NCI-H1417 (cell line): Measurements from ENCODE around the gene BSCL2.
"Not testable (repeated sequence)": the region's sequence is repeated elsewhere in the genome, so short reads cannot be mapped to it uniquely, and the experiment has no call there.

Experiments
- DNase-seq, 3 experiments: peaks; one replicate each; lab custom pipeline; 2025; lab: John Stamatoyannopoulos, UW

BSCL2 gene

DNA sequence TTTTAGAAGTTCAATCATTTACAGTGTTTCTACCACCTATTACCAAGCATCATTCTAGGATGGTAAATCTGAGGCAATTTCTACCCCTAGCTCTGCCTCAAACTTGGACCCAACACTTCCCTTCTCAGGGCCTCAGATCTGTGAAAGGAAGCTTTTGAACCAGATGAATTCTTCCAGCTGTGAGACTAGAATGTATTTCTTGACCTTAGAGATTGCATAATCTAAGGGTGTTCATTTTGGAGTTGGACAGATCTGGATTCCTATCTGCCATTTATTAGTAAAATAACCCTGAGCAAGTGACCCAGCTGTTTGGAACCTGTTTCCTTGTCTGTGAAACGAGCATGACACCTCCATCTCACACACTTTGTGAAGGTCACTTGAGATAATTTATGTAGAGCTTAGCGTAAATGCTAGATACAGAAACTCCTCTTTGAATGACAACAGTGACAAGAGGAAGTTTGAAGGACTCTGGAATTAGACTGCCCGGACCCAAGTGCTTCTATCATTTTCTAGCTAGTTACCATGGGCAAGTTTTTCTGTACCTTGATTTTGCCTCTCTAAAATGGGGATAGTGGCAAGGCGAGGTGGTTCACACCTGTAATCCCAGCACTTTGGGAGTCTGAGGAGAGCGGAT, 50.3 kb downstream of the BSCL2 start:
- DNase-seq: no peak

GRCh38 chr11:62654297-62654696, 52.9 kb downstream of the BSCL2 start:
- no peak for DNase-seq

DNA sequence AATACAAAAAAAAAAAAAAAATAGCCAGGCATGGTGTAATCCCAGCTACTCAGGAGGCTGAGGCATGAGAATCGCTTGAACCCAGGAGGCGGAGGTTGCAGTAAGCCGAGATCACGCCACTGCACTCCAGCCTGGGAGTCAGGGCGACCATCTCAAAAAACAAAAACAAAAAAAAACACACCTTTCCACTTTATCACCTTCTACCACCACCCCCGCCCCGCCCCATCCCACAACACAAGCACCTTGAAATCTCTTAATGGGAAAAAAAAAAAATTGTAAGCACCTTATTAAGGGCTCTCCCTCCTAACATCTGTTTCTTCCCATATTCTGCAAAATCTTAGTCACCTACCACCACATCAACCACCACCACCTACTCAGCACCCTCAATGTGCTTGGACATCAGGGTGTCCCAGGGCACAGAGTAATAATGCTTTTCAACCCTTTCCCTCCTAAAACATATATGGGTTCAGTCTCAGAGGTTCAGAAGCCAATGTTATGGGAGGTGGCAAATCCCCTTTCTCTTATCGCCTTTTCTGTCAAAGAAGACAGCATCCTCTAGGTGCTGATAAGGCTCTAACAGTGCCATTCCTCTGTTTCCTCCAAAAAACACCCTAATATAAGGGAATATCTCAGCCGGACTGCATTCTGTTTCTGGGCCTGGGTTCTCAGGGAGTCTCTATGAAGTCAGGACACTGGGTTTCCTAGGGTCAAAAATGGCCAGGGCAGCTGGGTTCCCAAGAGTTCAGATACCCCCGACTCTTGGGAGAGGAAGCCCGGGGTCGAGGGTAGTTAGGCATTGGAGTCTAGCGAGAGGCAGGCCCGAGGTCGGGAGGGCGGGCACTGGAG, 54.8 kb downstream of the BSCL2 start:
- DNase-seq: no peak

GRCh38 chr11:62650283-62650682, 56.9 kb downstream of the BSCL2 start:
- not testable (repeated sequence) for DNase-seq

GRCh38 chr11:62649486-62649885, 57.7 kb downstream of the BSCL2 start:
- no peak for DNase-seq

DNA sequence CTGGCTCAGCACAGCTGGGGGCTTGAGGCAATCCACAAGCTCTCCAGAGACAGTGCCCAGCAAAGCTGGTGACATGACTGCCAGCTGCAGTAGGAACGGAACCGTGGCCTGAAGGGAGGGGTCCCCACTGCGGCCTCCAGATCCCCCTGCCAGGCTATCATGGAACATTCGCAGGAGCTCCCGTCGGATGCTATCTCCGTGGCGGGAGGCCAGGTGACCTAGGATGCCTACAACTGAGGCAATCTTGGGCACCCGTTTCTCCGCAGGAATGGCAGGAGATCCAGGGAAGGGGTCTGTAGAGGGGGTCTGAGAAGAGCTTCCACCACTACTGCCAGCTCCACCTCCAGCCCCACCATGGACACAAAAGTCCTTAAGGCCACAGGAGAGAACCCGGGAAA, 58.3 kb downstream of the BSCL2 start:
- no peak for DNase-seq

DNA sequence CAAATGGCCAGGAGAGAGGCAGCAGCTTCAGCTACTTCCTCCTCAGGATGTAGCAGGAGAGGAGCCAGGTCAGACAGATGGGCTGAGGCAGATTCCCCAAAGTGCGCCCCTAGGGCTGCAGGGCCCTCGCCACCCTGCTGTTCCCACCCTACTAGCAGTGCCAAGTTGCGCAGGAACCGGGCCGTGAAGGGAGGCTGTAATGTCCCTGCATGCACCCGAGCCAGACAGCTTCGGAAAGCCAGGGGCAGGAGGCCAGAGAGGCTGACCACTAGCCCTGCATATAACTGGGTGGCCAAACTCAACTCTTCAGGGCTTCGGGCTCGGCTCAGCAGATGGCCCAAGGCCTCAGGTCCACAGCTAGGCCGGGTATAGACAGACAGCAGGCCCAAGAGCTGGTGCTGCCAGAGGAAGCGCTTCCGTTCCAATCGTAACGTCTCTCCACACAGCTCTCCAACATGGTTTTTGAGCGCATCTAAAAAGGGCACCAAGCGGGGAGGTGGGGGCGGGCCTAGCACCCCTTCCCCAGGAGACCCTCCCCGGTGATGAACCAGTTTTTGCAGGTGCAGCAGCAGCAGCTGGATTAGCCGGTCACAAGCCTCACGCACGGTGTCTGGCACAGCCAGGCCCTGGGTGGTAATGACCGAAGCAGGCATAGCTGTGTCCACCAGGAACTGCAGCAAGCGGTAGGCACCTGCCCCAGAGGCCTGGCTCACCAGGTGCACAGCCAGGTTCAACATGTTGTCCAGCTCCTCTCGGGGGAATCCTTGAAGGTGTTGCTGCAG, 58.8 kb downstream of the BSCL2 start:
- DNase-seq: no peak

DNA sequence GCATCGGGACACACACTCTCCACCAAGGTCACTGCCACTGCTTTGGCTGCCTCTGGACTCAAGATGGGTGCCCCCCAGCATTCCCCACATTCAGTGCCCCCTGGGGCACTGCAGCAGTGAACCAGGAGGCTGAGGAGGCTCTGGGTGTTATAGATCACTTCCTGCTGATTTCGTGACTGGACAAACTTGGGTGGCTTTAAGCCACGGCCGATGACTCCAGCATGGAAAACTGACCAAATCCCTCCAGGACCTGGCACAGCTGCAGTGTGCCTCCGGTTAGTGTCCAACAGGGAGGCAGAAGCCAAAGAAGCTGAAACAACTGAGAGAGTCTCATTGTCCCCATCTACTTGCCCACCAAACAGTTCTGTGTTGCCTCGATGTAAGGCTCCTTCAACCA, 59.6 kb downstream of the BSCL2 start:
- no peak for DNase-seq

- no peak for DNase-seq
These were observed 60.2 kb downstream of the BSCL2 start for GRCh38 chr11:62646825-62647608.

- peak; percentile 98 to 99 (median 98) for DNase-seq
These were observed 61.0 kb downstream of the BSCL2 start, which contains the start of gene GANAB for GRCh38 chr11:62645946-62646824. TSS of gene GANAB (minus strand) at chr11:62646613. CDS start at chr11:62646599, 14 bp downstream.

GRCh38 chr11:62645671-62645945, 61.6 kb downstream of the BSCL2 start:
- DNase-seq: no peak

GRCh38 chr11:62644220-62644619, 63.0 kb downstream of the BSCL2 start:
- no peak for DNase-seq
